IMR-90 (cell line): ENCODE data around the gene VCP. TPM values are rescaled to one million over a fixed set of nuclear protein-coding genes. Genes with fewer than 3 reads are reported as not detected.

Experiments
- USF2 ChIP-seq: fragments of 150-350 bp; IDR thresholded peaks from 2 replicates; pipeline ENCODE4 v1.6.1; 2017; ENCODE audit warnings: mild to moderate bottlenecking, antibody characterized with exemption, low read length, low read depth
- polyA plus RNA-seq, 3 experiments: library from polyadenylated mRNA; depleted of rRNA; stranded (reverse); fragments of >200 nt; gene quantifications; 2 replicates each; pipeline ENCODE4 v1.2.3, GENCODE V29; 2012; ENCODE audit warnings: low replicate concordance in 1 of 3
- total RNA-seq: library from RNA; depleted of rRNA; stranded (reverse); fragments of >200 nt; gene quantifications from 2 replicates; pipeline ENCODE4 v1.2.3, GENCODE V29; 2012

The VCP gene
- total and polyA plus RNA-seq, 2 of the 4 experiments (the other 2 are of a cell fraction) = 292 to 516 TPM

GRCh38 chr9:35114840-35115628, 42.6 kb upstream of the VCP start (continued):
- TF ChIP-seq USF2 = no peak
